ENCODE measurements around the gene NEK10. TPM values are rescaled to one million over a fixed set of nuclear protein-coding genes. Genes with fewer than 3 reads are reported as not detected.

The NEK10 gene
- 1.2 TPM for total RNA-seq (2021; ENCODE audit: unreplicated experiment)
- 0.20 and 0.42 TPM in 2 replicates for polyA plus RNA-seq (2012)
- percentile 32 among the genes with signal in this experiment for Bru-seq, nascent RNA
- percentile 36 among the genes with signal in this experiment for BruChase-seq, experiment 1, labeled RNA remaining after a 6-hour chase
- percentile 34 among the genes with signal in this experiment for BruChase-seq, experiment 2, labeled RNA remaining after a 2-hour chase
- long read RNA-seq, partial matches to known transcripts: 0 of 1 reads
- long read RNA-seq, other reads (novel, unspliced or antisense): 1 of 1 reads

- ATAC-seq: peak; percentile 97
- no peaks in the 10 kb centered on the region for H3K36me3 ChIP-seq (ENCODE audit: control insufficient read depth in 1 of 2, insufficient read depth in 2 of 2, low read length in 2 of 2)
- DNase-seq (ENCODE audit: low read depth, low spot score): peak; percentile 54
- peaks cover 0 to 4% of the 10 kb centered on the region in 2 experiments; a peak in 1 of 4 replicates for H3K4me1 ChIP-seq (ENCODE audit: control insufficient read depth in 1 of 2, insufficient read depth in 2 of 2, low read length in 2 of 2)
- ChIA-PET POLR2A (no interaction called here), RAD21 (ENCODE audit: low non-redundant PET in 1 of 2, low total read pairs in 2 of 2, uncharacterized antibody in 2 of 2, unreplicated experiment in 2 of 2) (no interaction called here), CTCF (no interaction called here)
- H4K20me1 ChIP-seq (ENCODE audit: insufficient read depth): no peaks in the 10 kb centered on the region
- no peak within 1 kb of the TSS for H3K9ac ChIP-seq (ENCODE audit: low read length)
- no peaks in the 10 kb centered on the region for H3K9me2 ChIP-seq (ENCODE audit: insufficient read depth)
- no TSS peak for BruUV-seq (replicated peaks)
- H3K27ac ChIP-seq (ENCODE audit: low read depth, low read length): no peak within 1 kb of the TSS
- no peaks in the 10 kb centered on the region for H3K79me2 ChIP-seq (ENCODE audit: insufficient read depth, low read length)
- H2AFZ ChIP-seq (ENCODE audit: low read depth, low read length, poor library complexity, severe bottlenecking): no peak within 1 kb of the TSS
- H3K27me3 ChIP-seq (ENCODE audit: insufficient read depth, low read length): no peaks in the 10 kb centered on the region
- H3K4me2 ChIP-seq (ENCODE audit: low read length): peak within 1 kb of the TSS; percentile 61
- peak within 1 kb of the TSS; percentile 29 to 37 for H3K4me3 ChIP-seq (replicated peaks in 1 of 2; ENCODE audit: low read depth in 1 of 2, low read length in 2 of 2)
- no peaks in the 10 kb centered on the region for H3K9me3 ChIP-seq (ENCODE audit: control insufficient read depth in 1 of 2, insufficient read depth in 1 of 2, low read depth in 1 of 2, low read length in 2 of 2)
- no peak for TF ChIP-seq CTCF (IDR thresholded peaks at IDR 0.05 in 2 of 3, conservative IDR thresholded peaks at IDR 0.05 in 1 of 3; ENCODE audit: borderline replicate concordance in 1 of 3, insufficient read depth in 1 of 3, low read depth in 2 of 3, low read length in 2 of 3)
- no peak for TF ChIP-seq ELF1 (IDR thresholded peaks at IDR 0.05; ENCODE audit: borderline replicate concordance, low read depth)
- TF ChIP-seq SRF (IDR thresholded peaks at IDR 0.05; ENCODE audit: low read depth): no peak
- TF ChIP-seq EGR1 (IDR thresholded peaks at IDR 0.05; ENCODE audit: low read depth): no peak
- peak; percentile 91 for TF ChIP-seq SP1 (IDR thresholded peaks at IDR 0.05; ENCODE audit: low read depth)
- no peak for TF ChIP-seq CEBPB (IDR thresholded peaks at IDR 0.05; ENCODE audit: low read depth)
- TF ChIP-seq YY1 (IDR thresholded peaks at IDR 0.05; ENCODE audit: extremely low read depth, insufficient replicate concordance, low read depth, low read length): no peak
- intact Hi-C loops (cut with micrococcal nuclease): no loop called here
Observed at GRCh38 chr3:27368831-27369607, at the start of gene NEK10. NEK10 (minus strand) TSS chr3:27369383; CDS start chr3:27352882, 16,501 bp downstream.
